Effector memory CD8-positive, alpha-beta T cell (primary cell): Measurements from ENCODE around the gene HERC3.

Experiments
- ATAC-seq: fragments of 150-1000 bp; cut with Tn5 transposase; replicated peaks from 2 replicates; pipeline ENCODE4 v1.10.0; 2021; ENCODE audit warnings: mild to moderate bottlenecking, moderate library complexity
- DNase-seq, 3 experiments: peaks; one replicate each; pipeline ENCODE4 v3.0.0; 2021
- H3K27ac Mint-ChIP-seq, 2 donors: one replicate each; pipeline ENCODE4 v1.8.0; 2022; ENCODE audit warnings: mild to moderate bottlenecking in 2 of 2, mixed read lengths in 2 of 2, moderate library complexity in 2 of 2
- H3K27me3 Mint-ChIP-seq, 2 donors: one replicate each; pipeline ENCODE4 v1.8.0; 2022; ENCODE audit warnings: mixed read lengths in 2 of 2
- H3K36me3 Mint-ChIP-seq: one replicate; pipeline ENCODE4 v1.8.0; 2022; ENCODE audit warnings: mild to moderate bottlenecking, moderate library complexity, mixed read lengths; ENCODE audit not compliant: insufficient read depth
- H3K4me1 Mint-ChIP-seq, 2 donors: one replicate each; pipeline ENCODE4 v1.8.0; 2022; ENCODE audit warnings: low read depth in 2 of 2, mixed read lengths in 2 of 2
- H3K4me3 Mint-ChIP-seq, 2 donors: one replicate each; pipeline ENCODE4 v1.8.0; 2022; ENCODE audit warnings: mild to moderate bottlenecking in 2 of 2, mixed read lengths in 2 of 2, moderate library complexity in 2 of 2
- H3K9me3 Mint-ChIP-seq, 2 donors: one replicate each; pipeline ENCODE4 v1.8.0; 2022; ENCODE audit warnings: mixed read lengths in 2 of 2

The HERC3 gene

DNA sequence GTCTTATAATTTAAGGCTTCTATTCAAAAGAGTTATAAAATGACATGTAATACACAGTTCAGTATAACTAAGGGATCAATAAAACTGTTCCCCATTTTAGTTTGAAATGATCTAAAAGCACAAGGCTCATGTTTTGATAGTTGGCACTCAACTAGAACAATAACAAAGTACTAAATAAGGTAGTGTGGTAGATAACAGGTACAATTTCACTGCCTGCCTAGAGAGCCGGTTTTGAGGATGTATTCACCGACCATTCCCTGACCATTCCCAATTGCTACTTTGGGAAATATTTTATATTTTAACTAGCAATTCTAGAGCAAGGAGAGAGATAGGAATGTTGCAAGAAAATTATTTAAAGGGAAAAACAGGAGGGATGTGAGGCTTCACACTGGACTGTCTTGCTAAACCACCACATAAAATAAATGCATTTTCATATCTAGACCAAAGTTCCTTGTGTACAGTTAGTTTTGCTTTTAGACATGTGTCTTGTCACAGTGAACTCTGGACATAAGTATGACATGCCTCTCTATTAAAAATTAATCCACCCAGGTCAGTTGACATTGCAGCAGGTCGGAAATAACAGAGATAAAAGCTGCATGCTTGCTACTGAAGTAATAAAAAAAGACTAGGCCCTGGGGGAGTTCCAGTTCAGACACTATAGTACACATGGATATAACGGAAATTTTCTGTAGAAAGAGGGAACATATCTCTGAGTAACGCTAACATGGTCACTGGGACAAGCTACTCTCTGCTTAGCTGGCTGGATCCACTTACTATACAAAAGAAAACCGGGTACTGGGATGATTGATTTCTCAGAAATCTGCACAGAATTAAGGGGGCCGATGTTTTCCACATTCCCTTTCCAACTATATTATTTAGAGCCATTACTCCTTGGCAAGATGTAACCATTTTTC is 161.6 kb downstream of the HERC3 start:
- ATAC-seq: no peak
- H3K4me3 Mint-ChIP-seq: no peak overlapping the region

DNA sequence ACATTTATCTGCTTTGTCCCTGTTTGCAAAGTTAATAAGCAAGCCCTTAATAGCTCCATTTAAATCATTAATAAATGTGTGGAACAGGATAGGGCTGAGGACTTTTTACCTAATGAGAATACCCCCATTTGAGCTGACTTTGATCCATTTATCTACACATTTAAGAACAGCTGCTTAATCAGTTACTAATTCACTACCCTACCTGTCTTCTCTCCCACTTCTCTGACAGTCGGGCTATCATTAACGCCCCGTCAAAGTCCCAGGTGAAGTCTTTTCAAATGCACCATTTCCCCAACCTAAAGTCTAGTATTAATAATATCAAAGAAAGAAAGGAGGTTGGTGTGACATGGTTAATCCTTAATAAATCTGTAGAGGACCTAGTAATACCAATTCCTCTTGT is 162.5 kb downstream of the HERC3 start:
- no peaks in the 10 kb centered on the region for H3K36me3 Mint-ChIP-seq
- ATAC-seq: no peak
- H3K4me1 Mint-ChIP-seq: no peaks in the 10 kb centered on the region
- no peak overlapping the region for H3K27ac Mint-ChIP-seq
- DNase-seq: no peak
- no peak overlapping the region for H3K4me3 Mint-ChIP-seq
- H3K27me3 Mint-ChIP-seq: peaks cover 0 to 23% of the 10 kb centered on the region in 2 donors
- no peaks in the 10 kb centered on the region for H3K9me3 Mint-ChIP-seq

More for the DNA sequence above, 161.6 kb downstream of the HERC3 start:
- H3K4me1 Mint-ChIP-seq: no peaks in the 10 kb centered on the region
- peaks cover 0 to 23% of the 10 kb centered on the region in 2 donors for H3K27me3 Mint-ChIP-seq
- H3K27ac Mint-ChIP-seq: no peak overlapping the region
- H3K9me3 Mint-ChIP-seq: no peaks in the 10 kb centered on the region
- DNase-seq: no peak
- no peaks in the 10 kb centered on the region for H3K36me3 Mint-ChIP-seq

DNA sequence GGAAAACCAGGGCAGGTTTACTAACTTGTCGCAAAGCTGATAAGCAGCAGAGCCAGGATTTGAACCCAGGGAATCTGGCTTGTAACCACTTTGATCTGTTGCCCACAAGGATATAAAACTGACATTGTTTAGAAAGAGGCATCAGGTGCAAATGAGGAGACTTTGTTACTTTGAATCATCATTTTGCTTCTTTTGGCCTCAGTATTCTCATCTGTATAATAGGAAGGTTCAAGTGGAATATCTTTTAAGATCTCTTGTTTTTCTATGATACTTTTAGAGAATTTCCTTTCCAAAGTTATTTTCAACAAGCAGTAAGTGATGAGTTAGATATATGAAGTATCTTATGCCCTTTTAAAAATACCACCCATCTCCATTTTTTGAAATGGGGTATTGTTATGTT is 163.2 kb downstream of the HERC3 start:
- no peak for ATAC-seq
- Mint-ChIP-seq H3K4me3 (no peak overlapping the region), H3K27ac (no peak overlapping the region), H3K27me3 (peaks cover 0 to 23% of the 10 kb centered on the region in 2 donors), H3K4me1 (no peaks in the 10 kb centered on the region), H3K9me3 (no peaks in the 10 kb centered on the region), H3K36me3 (no peaks in the 10 kb centered on the region)
- no peak for DNase-seq

DNA sequence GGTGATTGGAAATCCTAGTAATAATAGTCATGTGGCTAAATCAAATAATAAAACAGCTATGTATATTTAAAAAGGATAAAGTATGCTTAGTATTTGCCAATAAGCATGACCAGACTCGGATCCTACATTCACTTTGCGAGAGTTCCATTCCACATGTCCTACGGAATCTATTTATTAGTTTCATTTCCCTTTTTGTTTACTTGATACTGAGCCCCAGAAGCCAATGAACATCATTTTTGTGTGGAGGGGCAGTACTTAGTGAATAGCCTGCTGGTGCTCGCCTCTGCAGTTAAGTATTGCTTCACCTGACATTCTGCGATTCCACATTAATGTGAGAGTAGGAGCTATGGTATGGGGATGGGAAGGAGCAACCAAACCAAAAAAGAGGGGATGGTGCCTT is 163.9 kb downstream of the HERC3 start:
- H3K27ac Mint-ChIP-seq: no peak overlapping the region
- no peaks in the 10 kb centered on the region for H3K9me3 Mint-ChIP-seq
- peaks cover 0 to 23% of the 10 kb centered on the region in 2 donors for H3K27me3 Mint-ChIP-seq
- H3K4me3 Mint-ChIP-seq: no peak overlapping the region
- DNase-seq (no peak), ATAC-seq (no peak)
- H3K4me1 Mint-ChIP-seq: no peaks in the 10 kb centered on the region
- H3K36me3 Mint-ChIP-seq: no peaks in the 10 kb centered on the region

DNA sequence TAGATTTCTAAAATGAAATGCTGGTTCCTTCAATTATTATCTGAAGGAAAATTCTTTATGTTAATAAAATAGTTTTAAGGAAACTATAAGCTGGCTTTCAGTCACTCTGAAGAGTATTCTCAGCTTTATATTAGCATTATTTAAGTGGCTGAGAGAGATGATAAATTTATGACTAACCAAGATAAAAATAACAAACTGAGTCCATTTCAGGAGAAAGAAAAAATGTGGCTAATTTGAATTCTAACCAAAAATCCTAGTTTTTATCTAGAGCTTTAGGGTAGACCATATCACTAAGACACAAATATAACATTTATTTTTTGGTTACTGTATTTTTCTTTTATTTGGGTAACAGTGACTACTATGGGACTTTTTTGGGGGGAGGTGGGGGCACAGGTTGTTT is 164.8 kb downstream of the HERC3 start:
- H3K4me3 Mint-ChIP-seq: no peak overlapping the region

DNA sequence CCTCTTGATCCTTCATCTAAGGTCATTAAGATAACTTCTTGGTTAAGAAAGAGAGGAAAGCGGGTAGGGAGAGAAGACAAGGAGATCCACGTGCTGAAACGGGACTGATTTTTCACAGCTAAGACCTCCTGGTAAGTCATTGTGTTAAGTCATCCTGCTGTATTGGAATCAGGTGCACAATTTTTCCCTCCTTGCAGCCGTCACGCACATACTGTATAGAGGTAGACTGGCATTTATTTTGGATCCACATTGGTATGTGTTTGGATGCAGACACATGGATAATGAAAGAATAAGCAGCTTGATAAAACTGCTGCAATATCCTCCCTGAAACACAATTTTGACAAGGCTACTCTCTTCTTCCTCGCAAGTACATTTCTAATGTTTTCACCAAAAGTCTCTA is 165.5 kb downstream of the HERC3 start:
- H3K36me3 Mint-ChIP-seq: no peaks in the 10 kb centered on the region
- no peak for DNase-seq
- H3K27ac Mint-ChIP-seq: no peak overlapping the region
- H3K4me3 Mint-ChIP-seq: no peak overlapping the region
- H3K9me3 Mint-ChIP-seq: no peaks in the 10 kb centered on the region
- H3K27me3 Mint-ChIP-seq: peaks cover 0 to 14% of the 10 kb centered on the region in 2 donors
- ATAC-seq: no peak
- H3K4me1 Mint-ChIP-seq: no peaks in the 10 kb centered on the region

More for the DNA sequence above, 164.8 kb downstream of the HERC3 start:
- Mint-ChIP-seq H3K36me3 (no peaks in the 10 kb centered on the region), H3K4me1 (no peaks in the 10 kb centered on the region), H3K27ac (no peak overlapping the region), H3K9me3 (no peaks in the 10 kb centered on the region), H3K27me3 (peaks cover 0 to 21% of the 10 kb centered on the region in 2 donors)
- ATAC-seq (no peak), DNase-seq (no peak)
